GM18951 (cell line): ENCODE data around the gene MLPH.

Experiments used
- POLR2A ChIP-seq: IDR thresholded peaks from 4 replicates; pipeline ENCODE4 v1.6.1; 2011; ENCODE audit warnings: mild to moderate bottlenecking; ENCODE audit not compliant: insufficient read length, insufficient read depth; ENCODE audit errors: extremely low read depth
- in situ Hi-C: fragments of 300-500 bp; cut with MboI; formaldehyde crosslinking; loops from one replicate; pipeline ENCODE4 v1.12.0; 2022; ENCODE audit warnings: low sequenced_read_pairs, mixed read lengths, inconsistent platforms; ENCODE audit not compliant: unreplicated experiment

The MLPH gene

DNA sequence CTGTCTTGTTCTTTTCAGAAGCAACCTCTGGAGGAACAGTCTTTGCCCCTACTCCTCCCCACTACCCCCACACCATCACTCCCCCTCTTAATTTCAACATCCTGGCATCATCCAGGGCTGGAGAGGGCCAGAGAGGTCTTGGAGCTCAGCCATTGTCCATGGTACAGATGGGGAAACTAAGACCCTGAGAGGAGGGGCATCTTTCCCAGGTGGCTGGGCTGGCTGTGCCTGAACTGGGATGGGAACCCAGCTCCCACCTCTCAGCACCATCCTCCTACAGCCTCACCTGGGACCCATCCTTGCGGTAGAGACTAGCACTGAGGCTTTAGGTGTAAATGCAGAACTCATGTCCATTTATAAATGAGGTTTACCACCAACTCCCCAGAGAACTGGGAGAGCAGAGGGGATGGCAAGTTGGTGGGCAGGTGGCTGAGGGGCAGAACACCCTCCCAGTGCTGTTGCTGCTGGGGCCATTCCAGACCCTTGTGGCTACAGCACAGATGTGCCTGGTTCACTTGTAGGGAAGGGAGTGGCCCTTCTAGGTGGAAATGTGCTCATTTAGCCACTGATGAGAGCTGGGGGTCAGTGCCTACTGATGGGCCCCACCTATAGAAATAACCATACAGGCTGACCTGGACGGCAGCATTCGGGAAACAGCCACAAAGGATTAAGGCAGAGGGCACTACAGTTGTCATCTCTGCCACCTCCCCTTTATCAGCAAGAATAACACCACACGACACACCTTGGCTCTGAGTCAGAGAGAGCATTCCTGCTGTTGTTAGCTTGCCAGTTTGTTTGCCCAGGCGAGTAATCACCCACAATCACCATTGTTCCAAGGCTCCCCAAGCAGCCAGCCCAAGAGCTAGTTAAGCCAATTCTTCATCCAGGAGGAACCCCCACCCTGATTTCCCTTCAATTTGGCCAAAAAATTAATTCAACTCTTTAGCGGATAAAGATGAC is 2.1 kb downstream of the MLPH start:
- in situ Hi-C loops: no loop called here
- no peak for TF ChIP-seq POLR2A

DNA sequence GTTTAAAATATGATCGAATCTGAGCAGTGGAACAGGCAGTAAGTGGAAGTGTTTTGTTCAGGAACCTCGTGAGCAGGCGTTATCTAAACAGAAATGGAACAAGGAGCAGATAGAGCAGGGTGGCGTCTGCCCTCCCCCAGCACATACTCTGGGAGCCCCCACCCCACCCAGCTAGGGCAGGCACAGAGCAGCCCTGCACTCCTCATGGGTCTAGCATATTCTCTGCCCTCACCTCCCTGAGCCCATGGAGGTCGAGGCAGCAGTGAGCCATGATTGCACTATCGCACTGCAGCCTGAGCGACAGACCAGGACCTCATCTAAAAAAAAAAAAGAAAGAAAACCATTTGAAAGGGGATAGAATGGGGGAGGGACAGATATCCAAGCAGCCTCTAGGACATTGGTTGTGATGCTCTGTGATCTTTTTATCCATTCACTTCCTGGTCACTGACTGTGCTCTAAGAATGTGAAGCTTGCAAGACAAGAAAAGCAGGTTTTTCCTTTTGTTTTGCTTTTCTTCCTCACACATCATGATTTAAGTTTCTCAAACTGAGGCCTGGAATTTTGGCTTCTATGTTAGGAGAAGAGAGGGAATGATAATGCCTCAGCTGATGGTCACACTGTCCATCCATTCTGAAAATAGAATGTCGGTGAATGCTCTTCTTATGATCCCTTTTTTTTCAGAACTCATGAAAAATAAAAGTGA is 3.1 kb downstream of the MLPH start:
- in situ Hi-C loops: no loop called here
- no peak for TF ChIP-seq POLR2A

DNA sequence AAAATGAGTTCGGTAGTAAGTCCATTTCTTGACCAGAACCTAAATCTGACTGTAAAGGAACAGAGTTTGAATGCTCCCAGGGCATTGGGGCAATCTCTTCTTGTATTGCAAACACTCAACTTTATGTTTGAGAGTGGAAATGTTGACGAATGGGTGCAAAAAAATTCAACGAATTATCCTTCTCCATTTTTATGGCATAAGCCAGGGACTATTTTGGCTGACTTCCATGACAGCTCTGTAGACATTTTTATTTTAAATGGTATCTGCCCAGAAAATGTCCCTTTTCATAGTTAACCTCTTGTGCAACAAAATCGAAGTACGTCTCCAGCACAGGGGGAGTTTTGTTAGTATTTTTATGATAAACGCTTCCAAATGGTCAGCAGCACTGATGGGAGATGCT is 3.7 kb downstream of the MLPH start:
- TF ChIP-seq POLR2A: no peak
- in situ Hi-C loops: no loop called here

DNA sequence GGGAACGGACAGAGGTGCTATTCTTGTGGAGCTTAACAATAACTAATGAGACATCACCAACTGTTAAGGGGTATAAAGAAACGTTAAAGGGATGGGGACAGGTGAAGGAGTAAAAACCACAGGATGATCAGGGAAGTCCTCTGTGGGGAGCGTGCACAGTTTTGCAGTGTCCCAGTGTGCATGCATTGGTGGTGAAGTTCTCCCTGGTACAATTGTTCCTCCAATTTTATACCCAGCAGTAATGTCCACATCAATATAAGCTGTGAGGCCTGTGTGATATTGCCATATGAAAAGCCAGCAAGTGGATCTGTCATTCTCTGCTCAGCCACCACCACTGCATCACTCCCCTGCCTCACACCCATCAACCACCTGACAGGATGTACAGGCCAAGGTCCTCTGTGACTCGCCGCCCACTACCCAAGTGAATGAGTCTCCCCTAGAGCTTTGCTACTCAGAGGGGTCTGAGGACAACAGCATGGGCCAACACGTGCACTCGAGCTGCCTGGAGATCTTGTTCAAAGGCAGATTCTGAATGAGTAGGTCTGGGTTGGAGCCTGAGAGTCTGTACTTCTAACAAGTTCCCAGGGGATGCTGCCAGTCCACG is 4.6 kb downstream of the MLPH start:
- in situ Hi-C loops: no loop called here
- no peak for TF ChIP-seq POLR2A

DNA sequence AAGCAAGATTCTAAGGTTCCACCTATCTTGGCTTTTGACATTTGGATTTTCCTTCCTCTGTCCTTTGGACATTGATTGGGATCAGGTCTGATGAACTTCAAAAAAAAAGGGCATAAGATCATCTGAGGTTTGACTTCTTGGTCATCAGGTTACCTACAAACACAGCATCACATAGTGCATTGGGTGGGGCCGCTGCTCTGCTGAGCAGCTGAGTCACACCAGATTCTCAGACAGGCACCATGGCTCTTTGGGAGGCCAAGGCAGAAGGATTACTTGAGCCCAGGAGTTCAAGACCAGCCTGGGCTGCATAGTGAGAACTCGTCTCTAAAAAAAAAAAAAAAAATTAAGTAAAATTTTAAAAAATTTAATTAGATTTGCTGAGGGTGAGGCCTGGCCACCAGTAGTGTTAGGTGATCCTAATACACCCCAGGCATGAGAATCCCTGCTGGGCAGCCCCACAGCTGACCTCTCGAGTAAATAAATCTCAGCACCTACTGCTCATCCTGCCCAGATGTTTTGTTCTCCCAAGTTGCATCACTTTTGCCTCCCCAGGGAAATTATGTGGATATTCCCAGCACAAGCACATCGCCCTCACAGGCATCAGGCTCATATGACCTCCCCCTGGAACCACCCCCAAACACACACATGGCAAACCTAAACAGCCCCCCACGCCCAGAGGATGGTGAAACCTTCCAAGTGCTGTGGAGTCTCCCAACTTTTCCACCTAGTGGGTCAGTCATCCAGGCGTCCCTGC is 5.3 kb downstream of the MLPH start:
- in situ Hi-C loops: no loop called here
- TF ChIP-seq POLR2A: no peak

DNA sequence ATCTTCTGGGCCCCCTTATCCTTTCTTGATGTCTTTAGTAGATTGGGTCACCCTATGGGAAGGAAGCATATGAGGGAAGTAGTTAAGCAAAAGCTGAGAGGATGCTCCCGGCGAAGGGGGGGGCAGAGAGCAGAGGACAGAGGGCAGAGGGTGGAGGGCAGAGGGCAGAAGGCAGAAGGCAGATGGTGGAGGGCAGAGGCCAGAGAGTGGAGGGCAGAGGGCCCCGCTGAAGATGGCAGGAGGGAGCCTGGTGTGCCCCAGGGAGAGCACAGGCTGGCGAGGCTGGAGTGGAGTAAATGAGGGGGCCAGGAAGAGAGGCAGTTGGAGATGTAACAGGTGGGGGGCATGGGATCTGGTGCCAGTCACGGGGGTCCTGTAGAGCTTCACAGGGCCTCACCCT is 7.0 kb downstream of the MLPH start:
- no peak for TF ChIP-seq POLR2A
- in situ Hi-C loops: no loop called here

DNA sequence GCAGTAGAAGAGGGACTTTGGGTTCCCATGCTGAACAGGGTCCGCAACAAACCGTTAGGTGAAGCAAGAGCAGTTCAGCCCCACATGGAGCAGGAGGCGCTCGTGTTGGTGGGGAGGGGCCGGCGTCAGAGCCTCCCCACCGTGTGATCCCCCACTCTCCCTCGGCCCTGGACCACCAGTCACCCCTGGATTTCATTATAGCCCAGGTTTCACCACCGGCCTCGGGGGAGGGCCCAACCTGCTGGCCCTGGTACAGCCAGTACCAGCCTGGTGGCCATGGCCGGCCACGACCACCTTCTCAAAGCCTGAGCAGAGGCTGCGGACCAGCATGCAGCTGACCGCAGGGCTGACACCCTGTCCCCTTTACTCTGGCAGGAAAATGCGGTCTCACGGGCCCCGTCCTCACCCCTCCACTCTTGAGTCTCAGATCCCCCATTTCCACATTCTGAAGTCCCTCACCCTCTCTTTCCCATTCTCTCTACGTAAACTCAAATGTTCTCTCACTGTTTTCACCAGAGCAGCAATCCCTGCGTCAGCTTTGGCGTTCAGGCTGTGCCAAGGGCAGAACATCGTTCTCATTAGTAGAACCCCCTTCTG is 8.6 kb downstream of the MLPH start:
- TF ChIP-seq POLR2A: no peak
- in situ Hi-C loops: no loop called here

DNA sequence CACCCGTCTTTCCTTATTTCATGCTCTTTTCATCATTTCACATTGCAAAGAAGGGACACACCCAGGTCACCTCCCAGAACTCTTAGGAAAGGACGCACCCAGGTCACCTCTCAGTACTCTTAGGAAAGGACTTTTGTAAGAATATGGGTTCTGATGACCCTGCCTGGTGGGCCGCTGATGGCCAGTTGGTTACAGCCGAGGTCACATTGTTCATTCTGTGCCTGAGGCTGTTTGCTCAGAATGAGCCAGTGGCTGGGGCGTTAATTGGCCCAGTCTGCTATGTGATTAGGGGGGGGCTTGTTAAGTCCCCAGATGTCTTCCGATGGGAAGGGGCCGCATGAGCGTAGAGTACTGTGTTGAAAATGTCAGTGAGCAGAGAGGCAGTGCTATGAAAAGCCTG is 9.4 kb downstream of the MLPH start:
- in situ Hi-C loops: no loop called here
- no peak for TF ChIP-seq POLR2A

DNA sequence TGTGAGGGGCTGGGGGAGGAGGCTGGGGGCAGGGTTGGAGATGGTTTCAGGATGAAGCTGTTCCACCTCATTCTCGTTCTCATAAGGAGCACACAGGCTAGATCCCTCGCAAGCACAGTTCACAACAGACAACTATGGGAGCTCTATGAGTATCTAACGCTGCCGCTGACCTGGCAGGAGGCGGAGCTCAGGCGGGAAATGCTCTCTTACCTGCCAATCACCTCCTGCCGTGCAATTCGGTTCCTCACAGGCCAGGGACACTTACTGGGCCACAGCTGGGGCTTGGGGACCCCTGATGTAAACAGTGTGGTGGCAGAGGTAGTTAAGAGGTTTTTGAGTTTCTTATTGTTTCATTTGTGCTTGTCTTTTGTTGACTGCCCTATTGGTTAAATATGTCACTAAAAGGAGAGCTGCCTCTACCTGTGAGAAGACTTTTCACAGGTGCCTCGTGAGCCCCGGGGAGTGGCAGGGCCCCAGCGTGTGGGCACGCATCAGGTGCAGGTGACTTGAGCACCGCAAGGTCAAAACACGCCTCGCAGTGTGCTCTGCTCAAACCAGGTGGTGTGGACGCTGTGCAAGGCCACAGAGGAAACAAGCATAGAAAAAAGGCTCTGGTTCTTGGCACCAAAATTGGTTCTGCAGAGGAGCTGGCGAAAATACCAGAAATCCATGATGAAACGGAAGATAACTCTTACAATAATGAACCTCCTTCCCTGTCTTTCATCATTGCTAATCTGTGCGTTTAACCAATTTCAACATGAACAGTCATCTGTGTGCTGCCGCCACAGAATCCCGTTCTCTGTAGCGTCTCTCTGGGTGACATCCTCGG is 10.2 kb downstream of the MLPH start:
- no peak for TF ChIP-seq POLR2A
- in situ Hi-C loops: no loop called here

DNA sequence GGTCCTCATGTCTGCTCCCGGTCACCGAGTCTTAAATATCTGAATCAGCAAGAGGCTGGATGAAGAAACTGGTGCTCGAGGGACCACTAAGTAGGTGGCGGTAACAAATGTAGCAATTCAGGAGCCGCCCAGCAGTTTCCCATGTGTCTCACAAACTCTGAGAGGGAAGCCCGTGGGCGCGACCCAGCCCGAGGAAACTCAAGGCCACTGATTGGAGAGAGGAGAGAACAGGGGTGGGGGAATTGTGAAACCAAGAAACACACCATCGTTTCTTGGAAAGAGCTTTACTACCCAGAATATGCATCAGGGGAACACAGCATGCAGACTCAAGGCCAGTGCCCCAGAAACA is 10.8 kb downstream of the MLPH start:
- in situ Hi-C loops: no loop called here

DNA sequence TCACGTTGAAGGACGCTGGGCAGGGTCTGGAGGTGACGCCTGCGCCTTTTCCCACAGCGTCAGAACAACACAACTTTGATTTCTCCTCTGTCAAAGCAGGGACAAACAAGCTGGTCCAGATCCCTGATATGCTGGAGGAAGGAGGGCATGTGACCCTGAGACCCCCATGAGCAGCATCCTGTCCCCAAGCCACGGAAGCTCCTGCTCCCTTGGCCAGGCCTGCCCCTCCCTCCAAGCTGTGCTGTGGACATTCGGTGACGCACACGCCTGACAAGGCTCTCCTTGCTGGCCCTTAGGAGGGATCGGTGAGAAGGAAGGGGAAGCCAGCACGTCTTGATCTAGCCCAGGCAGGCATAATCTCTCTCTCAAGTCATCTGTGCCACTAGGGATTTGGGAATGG is 11.3 kb downstream of the MLPH start:
- no peak for TF ChIP-seq POLR2A
- in situ Hi-C loops: no loop called here

More for the DNA sequence above, 10.8 kb downstream of the MLPH start:
- no peak for TF ChIP-seq POLR2A
